Kidney glomerular epithelial cell (primary cell): ENCODE measurements around the gene IL34.
"Not testable (repeated sequence)": the region's sequence is repeated elsewhere in the genome, so short reads cannot be mapped to it uniquely, and the experiment has no call there.

Experiments
- DNase-seq: peaks from one replicate; lab custom pipeline; 2025; lab: John Stamatoyannopoulos, UW

The IL34 gene

GRCh38 chr16:70658921-70659320 lies 12.6 kb downstream of the IL34 start:
- DNase-seq: no peak

DNA sequence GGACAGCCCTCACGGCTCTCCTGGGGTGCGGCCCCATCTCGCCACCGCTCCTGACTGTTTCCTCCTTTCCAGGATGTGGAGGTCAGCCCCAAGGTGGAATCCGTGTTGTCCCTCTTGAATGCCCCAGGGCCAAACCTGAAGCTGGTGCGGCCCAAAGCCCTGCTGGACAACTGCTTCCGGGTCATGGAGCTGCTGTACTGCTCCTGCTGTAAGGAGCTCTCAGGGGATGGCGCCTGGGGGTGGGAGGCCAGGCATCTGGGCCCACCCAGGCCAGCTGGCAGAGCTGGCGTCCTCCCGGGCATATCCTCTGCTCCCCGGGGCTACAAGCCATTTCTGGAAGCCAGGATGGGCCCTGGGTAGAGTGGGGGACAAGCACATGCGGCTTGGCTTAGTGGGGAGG lies 13.2 kb downstream of the IL34 start:
- no peak for DNase-seq

DNA sequence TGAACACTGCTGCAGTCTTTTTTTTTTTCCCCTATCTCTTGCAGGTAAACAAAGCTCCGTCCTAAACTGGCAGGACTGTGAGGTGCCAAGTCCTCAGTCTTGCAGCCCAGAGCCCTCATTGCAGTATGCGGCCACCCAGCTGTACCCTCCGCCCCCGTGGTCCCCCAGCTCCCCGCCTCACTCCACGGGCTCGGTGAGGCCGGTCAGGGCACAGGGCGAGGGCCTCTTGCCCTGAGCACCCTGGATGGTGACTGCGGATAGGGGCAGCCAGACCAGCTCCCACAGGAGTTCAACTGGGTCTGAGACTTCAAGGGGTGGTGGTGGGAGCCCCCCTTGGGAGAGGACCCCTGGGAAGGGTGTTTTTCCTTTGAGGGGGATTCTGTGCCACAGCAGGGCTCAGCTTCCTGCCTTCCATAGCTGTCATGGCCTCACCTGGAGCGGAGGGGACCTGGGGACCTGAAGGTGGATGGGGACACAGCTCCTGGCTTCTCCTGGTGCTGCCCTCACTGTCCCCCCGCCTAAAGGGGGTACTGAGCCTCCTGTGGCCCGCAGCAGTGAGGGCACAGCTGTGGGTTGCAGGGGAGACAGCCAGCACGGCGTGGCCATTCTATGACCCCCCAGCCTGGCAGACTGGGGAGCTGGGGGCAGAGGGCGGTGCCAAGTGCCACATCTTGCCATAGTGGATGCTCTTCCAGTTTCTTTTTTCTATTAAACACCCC lies 13.8 kb downstream of the IL34 start:
- no peak for DNase-seq

DNA sequence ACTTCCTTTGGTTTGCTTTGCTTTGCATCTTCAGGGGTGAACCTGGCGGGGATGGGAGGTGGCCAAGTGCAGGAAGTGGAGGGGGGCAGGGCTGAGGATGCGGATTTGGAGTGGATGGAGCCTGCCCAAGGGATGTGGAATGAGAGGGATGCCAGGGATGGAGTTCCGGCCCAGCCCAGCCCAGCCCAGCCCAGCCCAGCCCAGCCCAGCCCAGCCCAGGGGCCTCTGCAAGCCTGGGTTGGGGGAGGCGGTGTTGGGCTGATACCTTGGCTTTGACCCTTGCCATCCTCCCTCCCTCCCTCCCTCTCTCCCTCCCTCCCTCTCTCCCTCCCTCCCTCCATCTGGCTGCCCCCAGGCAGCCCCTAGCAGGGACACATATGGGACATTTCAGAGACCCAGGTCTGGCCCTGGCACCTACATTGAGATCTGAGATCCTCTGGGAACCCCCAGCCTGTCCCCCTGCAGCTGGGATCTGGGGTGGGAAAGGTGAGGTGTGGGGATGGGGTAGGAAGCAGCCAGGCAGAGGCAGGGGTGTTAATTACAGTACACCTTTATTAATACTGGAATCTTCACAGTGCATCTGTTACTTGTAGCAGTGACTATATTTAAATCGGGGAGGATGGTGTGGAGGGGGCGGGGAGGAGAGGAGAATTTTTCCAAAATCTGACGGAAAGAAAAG lies 14.5 kb downstream of the IL34 start:
- DNase-seq: no peak

DNA sequence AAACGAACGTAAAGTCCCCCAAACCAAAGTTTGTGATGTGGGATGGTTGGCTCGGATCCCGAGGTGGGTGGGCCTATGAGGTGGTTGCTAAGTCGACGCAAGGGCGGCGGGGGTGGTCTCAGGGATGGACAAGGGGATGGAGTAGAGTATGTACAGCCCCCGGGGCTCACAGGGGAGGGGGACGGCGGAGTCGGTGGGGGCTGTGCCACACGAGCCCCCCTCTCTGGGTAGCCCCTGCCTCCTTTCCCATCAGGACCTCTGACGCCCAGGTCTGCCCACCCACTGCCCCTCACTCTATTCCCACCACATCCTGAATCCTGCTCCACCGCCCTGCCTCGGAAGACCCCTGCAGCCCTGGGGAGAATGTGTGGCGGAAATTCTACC lies 15.2 kb downstream of the IL34 start:
- DNase-seq: no peak

DNA sequence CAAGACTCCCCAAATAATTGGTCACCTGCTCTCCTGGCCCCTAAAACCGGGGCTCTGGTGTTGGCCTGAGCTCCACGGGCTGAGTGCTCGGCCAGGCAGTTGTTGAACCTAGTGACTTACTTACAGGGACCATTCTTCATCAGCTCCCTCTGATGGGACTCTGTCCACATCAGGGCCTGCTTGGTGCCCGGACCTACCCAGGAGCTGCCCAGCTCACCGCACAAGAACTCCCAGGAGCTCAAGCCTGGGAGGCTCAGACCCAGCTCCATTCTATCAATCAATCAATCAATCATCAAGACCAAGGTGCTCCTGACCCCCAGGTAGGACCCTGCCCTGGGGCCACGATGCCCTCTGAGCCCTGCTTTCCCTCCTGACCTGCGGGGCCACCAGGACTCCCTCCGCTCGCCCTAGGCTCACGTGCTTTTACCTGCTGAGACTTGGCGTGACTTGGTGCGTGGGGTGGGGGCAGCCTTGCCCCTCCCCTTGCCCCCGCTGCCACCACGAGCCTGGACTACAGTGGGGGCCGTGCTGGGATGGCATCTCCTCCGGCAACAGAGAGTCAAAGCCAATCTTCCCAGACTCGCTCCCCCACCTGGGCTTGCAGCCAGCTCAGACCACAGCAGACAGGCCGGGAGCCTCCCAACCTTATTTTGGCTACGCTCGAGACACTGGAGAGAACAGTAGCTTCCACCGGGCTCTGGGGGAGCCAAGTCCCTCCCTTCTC lies 15.7 kb downstream of the IL34 start:
- DNase-seq: peak; percentile 14

DNA sequence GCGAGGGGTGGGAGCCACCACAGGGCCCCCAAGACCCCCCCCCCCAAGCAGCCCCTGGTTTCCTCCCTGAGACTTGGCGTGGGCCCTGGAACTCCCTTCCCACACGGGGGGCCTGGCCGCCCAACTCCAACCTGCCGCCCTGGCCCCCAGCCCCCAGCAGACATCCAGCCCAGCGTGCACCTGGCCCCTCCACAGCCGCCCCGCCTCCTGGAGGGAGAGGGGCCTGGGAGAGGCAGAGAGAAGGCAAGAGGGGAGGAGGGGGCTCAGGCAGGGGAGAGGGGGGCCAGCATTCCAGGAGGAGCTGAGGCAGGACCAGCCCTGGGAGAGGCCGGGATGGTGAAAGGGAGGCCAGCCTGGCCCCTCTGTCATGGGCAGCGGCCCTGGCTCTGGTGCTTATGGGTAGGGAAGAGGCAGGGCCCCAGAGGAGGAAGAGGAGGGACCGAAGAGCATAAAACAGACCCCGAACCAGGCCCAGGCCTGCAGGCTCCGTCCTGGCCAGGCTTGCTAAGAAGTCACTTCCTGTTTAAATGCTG lies 16.7 kb downstream of the IL34 start:
- DNase-seq: no peak

DNA sequence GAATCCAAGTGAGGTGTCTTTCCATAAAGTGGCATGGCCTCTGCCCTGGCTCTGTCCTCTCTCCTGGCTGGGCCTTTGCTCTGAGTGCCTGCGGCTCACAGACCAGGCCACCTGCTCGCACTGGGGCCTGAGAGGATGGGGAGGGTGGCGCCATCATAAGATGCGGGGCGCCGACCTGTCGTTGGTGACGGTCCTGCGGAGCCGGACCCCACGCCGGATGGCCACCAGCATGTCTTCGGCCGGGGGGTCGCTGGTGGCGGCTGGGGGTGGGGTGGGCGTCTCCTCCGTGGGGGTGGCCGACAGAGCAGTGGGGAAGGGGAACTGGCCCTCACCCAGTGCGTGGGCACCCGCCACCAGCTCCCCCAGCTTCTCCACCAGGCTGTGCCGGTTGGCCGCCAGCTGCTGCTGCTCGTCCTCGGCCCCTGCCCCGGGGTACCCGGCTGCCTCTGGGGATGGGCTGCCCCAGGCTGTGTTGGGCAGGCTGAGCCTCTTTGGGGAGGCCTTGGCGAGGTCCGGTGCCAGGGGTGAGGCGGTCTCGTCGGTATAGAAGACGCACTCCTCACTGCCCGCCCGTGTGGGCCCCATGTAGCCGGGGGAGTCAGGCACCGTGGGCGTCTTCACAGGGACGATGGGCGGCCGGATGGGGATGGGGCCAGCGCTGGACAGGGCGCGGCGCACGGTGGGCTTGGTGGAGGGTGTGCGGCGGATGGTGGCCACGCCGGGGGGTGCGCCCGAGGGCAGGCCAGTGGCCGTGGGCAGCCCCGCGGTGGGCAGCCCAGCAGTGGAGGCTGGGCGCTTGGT lies 17.4 kb downstream of the IL34 start:
- DNase-seq: no peak

GRCh38 chr16:70664325-70665112 lies 18.2 kb downstream of the IL34 start:
- no peak for DNase-seq

DNA sequence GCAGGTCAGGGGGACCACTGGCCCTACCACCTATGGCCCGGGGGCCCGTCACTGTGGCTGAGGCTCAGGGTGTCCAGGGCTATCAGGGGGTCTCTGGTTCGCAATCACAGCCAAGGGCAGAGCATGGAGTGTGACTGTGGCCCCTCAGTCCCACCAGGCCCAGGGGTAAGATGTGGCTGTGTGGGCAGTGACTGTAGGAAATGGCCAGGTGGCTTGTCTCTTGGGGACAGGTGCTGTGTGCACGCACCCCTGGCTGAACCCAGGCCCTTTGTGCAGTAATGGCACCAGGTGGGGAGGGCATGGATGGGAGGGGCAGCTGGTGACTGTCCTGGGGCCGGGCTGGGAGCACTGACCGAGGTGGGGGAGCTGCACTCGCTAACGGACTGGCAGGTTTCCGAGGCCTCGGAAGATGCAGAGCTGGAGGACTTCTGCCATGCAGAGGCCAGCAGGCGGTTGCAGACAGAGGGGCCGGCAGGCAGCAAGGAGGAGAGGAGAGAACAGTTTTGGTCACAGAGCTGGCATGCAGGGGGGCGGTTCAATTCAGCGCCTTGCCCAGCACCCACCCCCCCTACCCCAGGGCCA lies 18.8 kb downstream of the IL34 start:
- no peak for DNase-seq

GRCh38 chr16:70665806-70666735 lies 19.7 kb downstream of the IL34 start:
- DNase-seq: no peak

DNA sequence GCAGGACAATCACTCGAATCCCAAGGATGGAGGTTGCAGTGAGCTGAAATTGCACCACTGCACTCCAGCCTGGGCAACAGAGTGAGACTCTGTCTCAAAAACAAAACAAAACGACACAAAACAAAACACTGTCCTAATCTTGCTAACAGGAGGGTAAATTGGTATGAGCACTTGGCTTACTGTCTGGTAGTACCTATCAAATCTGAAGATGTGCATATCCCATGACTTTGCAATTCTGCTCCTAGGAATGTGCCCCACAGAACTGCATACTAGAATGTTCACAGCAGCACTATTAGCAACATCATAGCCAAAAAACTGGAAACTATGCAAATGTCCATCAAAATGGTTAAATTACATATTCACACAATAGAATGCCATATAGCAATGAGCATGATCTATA lies 23.8 kb downstream of the IL34 start:
- DNase-seq: no peak

DNA sequence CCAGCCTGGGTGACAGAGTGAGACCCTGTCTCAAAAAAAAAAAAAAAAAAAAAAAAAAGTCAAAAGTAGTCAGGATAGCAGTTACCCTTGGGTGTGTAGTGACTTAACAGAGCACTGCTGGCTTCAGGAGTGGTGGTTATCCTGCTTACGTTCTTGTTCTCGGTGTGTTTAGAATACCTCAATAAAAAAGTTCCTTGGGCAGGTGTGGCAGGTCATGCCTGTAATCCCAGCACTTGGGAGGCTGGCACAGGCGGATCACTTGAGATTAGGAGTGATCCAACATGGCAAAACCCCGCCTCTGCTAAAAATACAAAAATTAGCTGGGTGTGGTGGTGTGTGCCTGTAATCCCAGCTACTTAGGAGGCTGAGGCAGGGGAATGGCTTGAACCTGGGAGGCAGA lies 24.6 kb downstream of the IL34 start:
- not testable (repeated sequence) for DNase-seq

DNA sequence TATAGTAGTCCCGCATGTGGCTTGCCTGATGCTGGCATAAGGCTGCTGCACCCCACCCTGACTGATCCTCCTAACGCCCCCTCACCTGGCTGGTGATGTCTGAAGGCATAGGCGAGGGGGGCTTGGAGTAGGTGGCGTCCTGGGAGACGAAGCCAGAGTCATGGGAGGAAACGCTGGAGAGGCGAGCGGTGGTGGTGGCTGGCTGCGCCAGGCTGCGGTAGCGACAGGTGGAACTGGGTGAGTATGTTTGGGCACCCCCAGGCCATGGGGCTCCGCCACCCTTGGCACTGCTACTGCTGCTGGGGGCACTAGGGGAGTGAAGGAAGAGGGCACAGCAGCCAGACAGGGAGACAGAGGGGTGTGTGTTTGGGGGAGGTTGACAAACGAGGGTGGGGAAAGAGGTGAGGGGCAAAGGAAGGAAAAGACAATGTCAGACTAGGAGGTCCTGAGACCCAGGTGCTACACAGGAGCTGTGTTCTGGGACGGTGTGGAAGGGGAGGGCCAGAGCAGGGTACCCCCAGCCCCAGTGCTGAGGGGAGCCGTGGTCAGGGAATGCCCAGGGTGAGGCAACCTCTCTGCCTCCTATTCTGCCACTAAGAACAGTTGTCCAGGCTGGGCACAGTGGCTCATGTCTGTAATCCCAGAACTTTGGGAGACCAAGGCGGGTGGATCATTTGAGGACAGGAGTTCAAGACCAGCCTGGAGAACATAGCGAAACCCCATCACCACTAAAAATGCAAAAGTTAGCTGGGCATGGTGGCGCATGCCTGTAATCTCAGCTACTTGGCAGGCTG lies 28.1 kb downstream of the IL34 start:
- DNase-seq: no peak

DNA sequence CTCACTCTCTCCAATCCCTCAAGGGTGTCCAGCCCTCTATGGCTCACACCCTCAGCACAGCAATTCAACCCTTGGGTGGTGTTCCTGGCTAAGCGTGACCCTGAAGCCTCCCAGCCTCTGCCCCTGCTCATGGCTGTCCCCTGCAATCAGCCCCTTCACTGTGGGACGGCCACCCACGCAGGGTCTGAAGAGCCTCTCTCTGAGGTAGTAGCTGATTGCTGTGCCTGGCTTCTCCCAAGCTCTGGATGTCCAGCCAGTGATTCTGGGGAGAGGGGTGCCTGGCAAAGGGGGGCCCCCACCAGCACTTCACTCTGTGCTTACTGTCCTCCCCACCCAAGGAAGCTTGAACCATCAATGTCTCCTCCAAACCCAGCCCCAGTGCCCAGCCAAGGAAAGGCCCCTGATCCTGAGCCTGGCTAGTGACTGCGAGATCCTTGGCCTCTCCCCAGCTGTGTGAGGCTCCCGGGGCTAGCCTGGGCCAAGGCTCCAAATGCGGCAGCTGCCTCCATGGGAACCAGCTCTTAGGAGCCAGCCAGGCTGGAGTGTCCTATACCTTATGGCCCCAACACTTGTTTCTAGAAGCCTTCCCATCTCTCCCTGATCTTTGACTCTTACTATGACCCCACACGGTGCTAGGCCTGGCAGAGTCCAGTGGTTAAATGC lies 29.6 kb downstream of the IL34 start:
- no peak for DNase-seq

DNA sequence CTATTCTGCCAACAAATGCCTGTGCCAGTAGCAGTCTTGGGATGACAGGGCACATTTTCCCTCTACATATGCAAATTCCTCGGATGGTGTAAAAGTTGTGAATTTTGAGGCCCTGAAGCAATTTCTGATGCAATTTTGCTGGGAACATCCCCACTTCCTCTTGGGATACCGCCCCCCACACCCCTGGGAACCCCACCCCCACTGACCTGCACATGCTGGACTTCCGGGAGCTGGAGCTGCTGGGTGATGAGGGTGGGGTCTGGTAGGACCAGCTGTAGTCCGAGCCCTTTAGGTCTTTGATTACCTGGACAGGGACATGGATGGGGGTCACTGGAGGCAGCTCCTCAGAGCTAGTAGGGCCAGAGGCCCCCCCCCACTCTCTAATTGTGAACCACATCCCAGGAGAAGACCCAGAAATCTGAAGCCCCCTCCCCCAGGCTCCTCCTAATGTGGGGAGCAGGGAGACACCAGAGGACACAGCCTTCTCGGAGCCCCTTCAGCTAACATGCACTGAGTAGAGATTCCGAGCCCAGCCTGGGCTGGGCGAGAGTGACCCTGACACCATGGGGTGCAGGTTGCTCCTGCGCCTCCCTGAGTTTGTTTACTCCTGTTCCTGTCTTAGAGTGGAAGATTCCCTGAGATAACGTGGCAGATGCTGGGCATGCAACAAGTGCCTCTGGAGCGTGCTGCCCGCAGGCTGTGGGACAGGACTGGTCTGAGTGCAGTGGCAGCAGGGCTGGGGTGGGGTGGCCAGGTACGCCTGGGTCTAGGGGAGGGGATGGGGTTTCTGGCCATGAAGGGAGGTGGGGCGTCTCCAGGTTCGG lies 30.5 kb downstream of the IL34 start:
- DNase-seq: no peak

GRCh38 chr16:70677499-70678120 lies 31.3 kb downstream of the IL34 start:
- DNase-seq: no peak
